Measurements from ENCODE around the gene LSP1.

DNA sequence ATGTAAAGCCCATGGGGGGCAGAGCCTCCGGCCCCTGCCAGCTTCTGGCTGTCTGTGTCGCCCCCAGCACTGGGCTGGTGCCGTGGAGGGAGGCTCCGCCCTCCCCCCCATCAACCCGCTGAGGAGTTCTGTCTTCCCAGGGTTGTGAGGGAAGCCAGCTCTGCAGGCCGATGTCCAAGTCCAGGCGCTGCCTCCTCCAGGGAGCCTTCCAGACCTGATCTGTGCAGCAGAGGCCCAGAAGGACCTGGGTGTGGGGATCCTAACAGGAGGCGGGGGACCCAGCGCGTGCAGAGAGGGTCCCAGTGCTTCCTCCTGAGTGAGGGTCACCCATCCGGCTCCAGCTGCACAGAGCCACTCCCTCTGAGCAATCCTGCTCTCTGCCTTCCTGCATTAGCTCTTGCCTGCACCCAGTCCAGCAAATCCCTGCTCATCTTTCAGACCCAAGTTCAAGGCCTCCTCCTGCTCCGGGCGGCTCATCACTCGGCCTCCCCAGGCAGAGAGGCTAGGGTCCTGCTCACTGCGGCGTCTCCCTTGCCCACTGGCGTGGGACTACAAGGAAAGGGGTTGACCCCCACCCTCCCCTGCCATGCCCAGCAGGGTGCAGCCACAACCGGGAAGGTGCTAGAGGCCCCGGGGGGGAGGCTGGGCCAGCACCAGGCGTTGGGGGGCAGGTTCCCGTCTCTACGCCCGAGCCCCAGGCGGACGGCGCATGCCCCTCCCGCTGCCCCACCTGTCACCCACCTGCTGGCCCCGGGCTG, 22.4 kb downstream of the LSP1 start:
- TF ChIP-seq GATA3 (IDR thresholded peaks at IDR 0.05; ENCODE audit: low read depth, low read length) (no peak), GATA2 (IDR thresholded peaks at IDR 0.05; ENCODE audit: low read depth, low read length) (no peak)
